Measurements from ENCODE around the gene RABGGTA. TPM values are rescaled to one million over a fixed set of nuclear protein-coding genes. Genes with fewer than 3 reads are reported as not detected.

Gene RABGGTA
- total RNA-seq, 1 donor from 2014 or later: 27.0 TPM

DNA sequence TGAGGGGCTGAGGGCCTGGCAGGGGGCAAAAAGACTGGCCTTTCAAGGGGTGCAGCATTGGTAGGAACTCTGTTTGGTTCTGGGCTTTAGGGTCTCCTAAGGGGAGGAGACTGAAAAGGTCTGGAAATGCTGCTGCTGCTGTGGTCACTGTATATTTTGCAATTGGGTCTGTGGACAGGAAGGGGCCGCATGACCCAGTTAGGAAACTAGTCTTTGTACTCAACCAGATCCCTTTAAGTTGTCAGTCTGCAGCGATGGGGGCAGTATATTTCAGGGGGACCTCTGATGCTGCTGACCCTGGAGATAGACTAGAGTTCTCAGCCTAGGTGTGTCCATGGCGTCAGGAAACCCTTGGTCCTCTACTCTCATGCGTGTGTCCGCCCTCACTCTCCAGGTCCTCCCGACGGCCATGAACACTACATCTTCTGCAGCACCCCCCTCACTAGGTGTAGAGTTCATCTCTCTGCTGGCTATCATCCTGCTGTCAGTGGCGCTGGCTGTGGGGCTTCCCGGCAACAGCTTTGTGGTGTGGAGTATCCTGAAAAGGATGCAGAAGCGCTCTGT lies 43.9 kb upstream of the RABGGTA start:
- H3K9me3 Mint-ChIP-seq (ENCODE audit: low read depth): no peaks in the 10 kb centered on the region
- H3K27ac Mint-ChIP-seq (ENCODE audit: unreplicated experiment): no peak overlapping the region
- H3K4me3 Mint-ChIP-seq (ENCODE audit: unreplicated experiment): no peak overlapping the region
- no peak for DNase-seq (ENCODE audit: low spot score)
- H3K27me3 Mint-ChIP-seq (ENCODE audit: low read depth): peaks cover 7% of the 10 kb centered on the region
- TF ChIP-seq, protein P1, sequence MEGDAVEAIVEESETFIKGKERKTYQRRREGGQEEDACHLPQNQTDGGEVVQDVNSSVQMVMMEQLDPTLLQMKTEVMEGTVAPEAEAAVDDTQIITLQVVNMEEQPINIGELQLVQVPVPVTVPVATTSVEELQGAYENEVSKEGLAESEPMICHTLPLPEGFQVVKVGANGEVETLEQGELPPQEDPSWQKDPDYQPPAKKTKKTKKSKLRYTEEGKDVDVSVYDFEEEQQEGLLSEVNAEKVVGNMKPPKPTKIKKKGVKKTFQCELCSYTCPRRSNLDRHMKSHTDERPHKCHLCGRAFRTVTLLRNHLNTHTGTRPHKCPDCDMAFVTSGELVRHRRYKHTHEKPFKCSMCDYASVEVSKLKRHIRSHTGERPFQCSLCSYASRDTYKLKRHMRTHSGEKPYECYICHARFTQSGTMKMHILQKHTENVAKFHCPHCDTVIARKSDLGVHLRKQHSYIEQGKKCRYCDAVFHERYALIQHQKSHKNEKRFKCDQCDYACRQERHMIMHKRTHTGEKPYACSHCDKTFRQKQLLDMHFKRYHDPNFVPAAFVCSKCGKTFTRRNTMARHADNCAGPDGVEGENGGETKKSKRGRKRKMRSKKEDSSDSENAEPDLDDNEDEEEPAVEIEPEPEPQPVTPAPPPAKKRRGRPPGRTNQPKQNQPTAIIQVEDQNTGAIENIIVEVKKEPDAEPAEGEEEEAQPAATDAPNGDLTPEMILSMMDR (IDR thresholded peaks at IDR 0.05): no peak
- peaks cover 2% of the 10 kb centered on the region for H3K36me3 Mint-ChIP-seq (ENCODE audit: low read depth)
- H3K4me1 Mint-ChIP-seq (ENCODE audit: low read depth): peaks cover 6% of the 10 kb centered on the region

DNA sequence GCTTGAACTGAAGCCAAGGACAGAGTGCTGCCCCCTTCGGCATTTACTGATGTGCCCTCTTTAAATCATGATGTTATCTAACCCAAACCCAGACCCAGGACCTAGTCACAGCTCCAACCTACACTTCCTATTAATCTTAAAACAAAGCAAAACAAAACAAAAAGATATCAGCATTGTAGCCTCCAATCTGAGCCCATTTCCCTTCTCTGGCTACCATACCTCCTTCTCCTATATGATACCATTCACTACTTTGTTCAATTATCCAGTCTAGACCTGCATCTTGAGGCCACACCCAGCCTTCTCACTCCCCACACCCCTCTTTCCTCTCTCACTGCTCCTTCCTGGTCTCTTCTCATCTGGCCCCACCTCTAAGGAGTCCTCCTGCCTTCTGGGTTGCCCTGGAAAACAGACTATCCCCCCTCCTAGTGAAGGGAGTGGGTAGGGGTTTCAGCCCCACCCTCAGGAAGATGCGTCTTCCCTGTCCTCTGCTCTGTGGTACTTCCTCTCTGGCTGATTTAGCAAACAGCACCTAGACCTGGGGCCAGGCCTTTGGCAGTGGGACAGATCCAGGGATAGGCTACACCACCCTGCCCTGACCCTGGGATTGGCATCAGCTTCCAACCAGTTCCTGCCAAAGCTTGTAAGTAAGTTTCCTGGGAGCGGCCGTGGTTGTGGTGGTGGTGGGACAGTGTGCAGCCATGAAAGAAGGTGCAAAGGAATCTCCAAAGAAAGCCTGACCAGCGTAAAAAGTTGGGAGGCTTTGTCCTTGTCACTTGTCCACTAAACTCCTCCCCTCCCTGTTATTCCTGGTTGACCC lies 43.2 kb upstream of the RABGGTA start:
- Mint-ChIP-seq H3K27me3 (ENCODE audit: low read depth) (peaks cover 5% of the 10 kb centered on the region), H3K27ac (ENCODE audit: unreplicated experiment) (peak overlapping the region; percentile 4), H3K9me3 (ENCODE audit: low read depth) (no peaks in the 10 kb centered on the region), H3K4me1 (ENCODE audit: low read depth) (peaks cover 6% of the 10 kb centered on the region), H3K36me3 (ENCODE audit: low read depth) (peaks cover 4% of the 10 kb centered on the region), H3K4me3 (ENCODE audit: unreplicated experiment) (no peak overlapping the region)
- TF ChIP-seq, protein P1 (IDR thresholded peaks at IDR 0.05): no peak
- DNase-seq (ENCODE audit: low spot score): no peak

DNA sequence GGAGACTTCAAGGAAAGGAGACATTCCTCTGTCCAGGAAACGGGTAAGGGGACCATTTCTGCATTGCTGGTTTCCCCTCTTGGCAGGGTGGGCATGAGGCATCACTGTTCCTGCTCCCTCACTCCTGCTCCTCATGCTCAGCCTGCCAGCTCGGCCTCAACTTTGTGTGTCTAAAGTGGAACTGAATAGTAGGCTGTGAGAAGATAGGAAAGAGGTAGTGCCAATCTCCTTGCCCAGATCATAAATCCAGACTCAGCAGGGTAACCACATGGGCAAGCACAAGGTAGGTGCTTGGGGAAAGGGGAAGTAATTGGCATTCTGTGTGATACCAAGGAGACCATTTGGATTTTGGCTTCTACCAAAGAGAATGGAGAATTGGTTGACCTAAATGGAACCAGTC lies 42.5 kb upstream of the RABGGTA start:
- TF ChIP-seq, protein P1 (IDR thresholded peaks at IDR 0.05): no peak
- Mint-ChIP-seq H3K27me3 (ENCODE audit: low read depth) (no peaks in the 10 kb centered on the region), H3K36me3 (ENCODE audit: low read depth) (peaks cover 4% of the 10 kb centered on the region), H3K4me3 (ENCODE audit: unreplicated experiment) (no peak overlapping the region), H3K27ac (ENCODE audit: unreplicated experiment) (no peak overlapping the region), H3K4me1 (ENCODE audit: low read depth) (peaks cover 6% of the 10 kb centered on the region), H3K9me3 (ENCODE audit: low read depth) (no peaks in the 10 kb centered on the region)
- no peak for DNase-seq (ENCODE audit: low spot score)

DNA sequence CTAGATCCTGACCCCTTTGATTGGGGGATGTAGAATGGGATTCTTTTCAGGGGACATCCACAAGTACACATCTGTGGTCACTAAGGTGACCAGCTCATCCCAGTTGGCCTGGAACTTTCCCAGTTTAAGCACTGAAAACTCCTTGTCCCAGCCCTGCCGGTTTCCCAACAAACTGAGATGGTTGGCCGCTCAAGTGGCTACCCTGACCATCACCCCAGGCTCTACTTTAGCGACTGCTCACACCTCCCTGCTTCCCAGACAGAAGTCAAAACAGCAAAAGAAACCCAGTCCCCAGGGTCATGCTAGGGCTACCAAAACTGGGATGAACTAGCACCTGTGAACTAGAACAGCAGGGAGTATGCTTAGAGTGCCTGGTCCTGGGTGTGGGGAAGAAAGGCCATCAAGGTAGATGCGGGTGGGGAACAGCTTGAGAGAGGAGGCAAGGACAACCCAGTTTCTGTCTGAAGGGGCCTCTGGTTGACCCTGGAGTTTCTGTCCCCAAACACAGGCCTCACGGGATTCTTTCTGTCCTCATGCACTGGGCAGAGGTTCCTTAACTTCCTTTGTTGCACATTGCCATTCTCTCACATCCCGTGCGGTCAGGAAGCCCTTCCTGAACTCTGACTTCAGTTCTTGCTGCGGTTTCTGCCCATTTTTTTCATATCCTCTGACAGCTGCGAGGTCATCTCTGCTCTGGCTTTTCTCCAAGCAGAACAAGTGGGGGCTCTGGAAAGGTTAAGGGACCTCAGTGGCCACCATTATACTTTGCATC lies 41.5 kb upstream of the RABGGTA start:
- DNase-seq (ENCODE audit: low spot score): no peak
- H3K4me1 Mint-ChIP-seq (ENCODE audit: low read depth): peaks cover 9% of the 10 kb centered on the region
- H3K27ac Mint-ChIP-seq (ENCODE audit: unreplicated experiment): no peak overlapping the region
- no peaks in the 10 kb centered on the region for H3K27me3 Mint-ChIP-seq (ENCODE audit: low read depth)
- TF ChIP-seq, protein P1 (IDR thresholded peaks at IDR 0.05): no peak
- no peak overlapping the region for H3K4me3 Mint-ChIP-seq (ENCODE audit: unreplicated experiment)
- no peaks in the 10 kb centered on the region for H3K9me3 Mint-ChIP-seq (ENCODE audit: low read depth)
- peaks cover 4% of the 10 kb centered on the region for H3K36me3 Mint-ChIP-seq (ENCODE audit: low read depth)
